Measurements from ENCODE around the gene F12.

DNA sequence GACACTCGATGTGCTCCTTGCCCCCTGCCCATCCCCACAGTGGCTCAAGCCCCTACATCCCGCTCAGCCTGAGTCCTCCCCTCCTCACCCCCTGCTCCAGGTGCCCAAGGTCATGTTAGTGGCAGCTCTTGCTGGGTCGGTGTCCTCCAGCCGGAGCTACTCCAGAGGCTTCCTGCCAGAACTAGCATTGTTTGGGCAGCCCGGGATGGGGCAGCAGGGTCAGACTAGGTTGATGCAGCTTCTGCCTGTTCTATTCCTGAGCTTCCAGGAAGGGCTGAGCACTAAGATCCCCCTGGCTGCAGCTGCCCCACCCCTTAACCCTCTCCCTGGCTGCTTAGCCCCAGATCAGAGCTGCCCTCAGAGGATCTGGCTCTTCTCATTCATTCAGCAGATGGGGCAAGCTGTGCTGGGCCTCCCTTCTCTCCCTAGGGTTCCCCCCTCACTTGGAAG is 51.0 kb downstream of the F12 start:
- TF ChIP-seq, protein P1, sequence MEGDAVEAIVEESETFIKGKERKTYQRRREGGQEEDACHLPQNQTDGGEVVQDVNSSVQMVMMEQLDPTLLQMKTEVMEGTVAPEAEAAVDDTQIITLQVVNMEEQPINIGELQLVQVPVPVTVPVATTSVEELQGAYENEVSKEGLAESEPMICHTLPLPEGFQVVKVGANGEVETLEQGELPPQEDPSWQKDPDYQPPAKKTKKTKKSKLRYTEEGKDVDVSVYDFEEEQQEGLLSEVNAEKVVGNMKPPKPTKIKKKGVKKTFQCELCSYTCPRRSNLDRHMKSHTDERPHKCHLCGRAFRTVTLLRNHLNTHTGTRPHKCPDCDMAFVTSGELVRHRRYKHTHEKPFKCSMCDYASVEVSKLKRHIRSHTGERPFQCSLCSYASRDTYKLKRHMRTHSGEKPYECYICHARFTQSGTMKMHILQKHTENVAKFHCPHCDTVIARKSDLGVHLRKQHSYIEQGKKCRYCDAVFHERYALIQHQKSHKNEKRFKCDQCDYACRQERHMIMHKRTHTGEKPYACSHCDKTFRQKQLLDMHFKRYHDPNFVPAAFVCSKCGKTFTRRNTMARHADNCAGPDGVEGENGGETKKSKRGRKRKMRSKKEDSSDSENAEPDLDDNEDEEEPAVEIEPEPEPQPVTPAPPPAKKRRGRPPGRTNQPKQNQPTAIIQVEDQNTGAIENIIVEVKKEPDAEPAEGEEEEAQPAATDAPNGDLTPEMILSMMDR (IDR thresholded peaks at IDR 0.05; ENCODE audit: extremely low read depth in 1 of 2, insufficient read depth in 1 of 2, low read depth in 1 of 2, low read length in 2 of 2): no peak
- no peak for TF ChIP-seq EZH2 (IDR thresholded peaks at IDR 0.05; ENCODE audit: borderline replicate concordance, low read depth, low read length, severe bottlenecking)
- TF ChIP-seq MYC (IDR thresholded peaks at IDR 0.05; ENCODE audit: low read depth, low read length): no peak
- TF ChIP-seq, protein P2, sequence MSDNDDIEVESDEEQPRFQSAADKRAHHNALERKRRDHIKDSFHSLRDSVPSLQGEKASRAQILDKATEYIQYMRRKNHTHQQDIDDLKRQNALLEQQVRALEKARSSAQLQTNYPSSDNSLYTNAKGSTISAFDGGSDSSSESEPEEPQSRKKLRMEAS (IDR thresholded peaks at IDR 0.05; ENCODE audit: insufficient read depth, insufficient read length): no peak
- TF ChIP-seq JUN (IDR thresholded peaks at IDR 0.05; ENCODE audit: borderline replicate concordance, insufficient read depth, insufficient read length, low read depth): no peak
- no peak for TF ChIP-seq POLR2AphosphoS5 (IDR thresholded peaks at IDR 0.05; ENCODE audit: insufficient read depth, low read depth, low read length)
